KMS-11 (cell line): ENCODE results near the gene AMT.

Experiments used
- H2AFZ ChIP-seq: fragments of 200-600 bp; sonication (generic); 2 replicates; pipeline ENCODE4 v1.6.1; 2016; ENCODE audit warnings: antibody characterized with exemption, mixed run types, low read depth
- H3K27ac ChIP-seq: fragments of 200-600 bp; sonication (generic); 2 replicates; pipeline ENCODE4 v1.6.1; 2016; ENCODE audit warnings: mild to moderate bottlenecking, mixed run types
- H3K27me3 ChIP-seq: fragments of 200-600 bp; sonication (generic); 2 replicates; pipeline ENCODE4 v1.6.1; 2017; ENCODE audit warnings: mild to moderate bottlenecking, low read depth, mixed run types, moderate library complexity; ENCODE audit not compliant: insufficient read depth
- H3K36me3 ChIP-seq: fragments of 200-600 bp; sonication (generic); 2 replicates; pipeline ENCODE4 v1.6.1; 2017; ENCODE audit warnings: mild to moderate bottlenecking, mixed run types; ENCODE audit not compliant: insufficient read depth
- H3K4me1 ChIP-seq: fragments of 200-600 bp; sonication (generic); 2 replicates; pipeline ENCODE4 v1.6.1; 2016; ENCODE audit warnings: mild to moderate bottlenecking, low read depth, mixed run types; ENCODE audit not compliant: poor library complexity, severe bottlenecking
- H3K4me2 ChIP-seq: fragments of 200-600 bp; sonication (generic); 2 replicates; pipeline ENCODE4 v1.7.0; 2016; ENCODE audit warnings: mild to moderate bottlenecking, mixed run types
- H3K4me3 ChIP-seq: fragments of 200-600 bp; sonication (generic); IDR thresholded peaks from 2 replicates; pipeline ENCODE4 v1.6.1; 2017; ENCODE audit warnings: low read depth, low read length, mixed read lengths; ENCODE audit not compliant: insufficient read depth
- H3K79me2 ChIP-seq: fragments of 200-600 bp; sonication (generic); 2 replicates; pipeline ENCODE4 v1.6.1; 2016; ENCODE audit warnings: low read depth, mixed run types; ENCODE audit not compliant: insufficient read depth
- H3K9ac ChIP-seq: fragments of 200-600 bp; sonication (generic); 2 replicates; pipeline ENCODE4 v1.6.1; 2016; ENCODE audit warnings: mild to moderate bottlenecking, mixed run types
- H4K20me1 ChIP-seq: fragments of 200-600 bp; sonication (generic); 2 replicates; pipeline ENCODE4 v1.6.1; 2016; ENCODE audit warnings: mild to moderate bottlenecking, mixed run types; ENCODE audit not compliant: insufficient read depth
- CTCF ChIP-seq: fragments of 200-600 bp; sonication (generic); conservative IDR thresholded peaks from 2 replicates; pipeline ENCODE4 v1.6.1; 2017; ENCODE audit warnings: low read depth, mild to moderate bottlenecking, antibody characterized with exemption, low read length, moderate library complexity, mixed read lengths

Gene AMT

DNA sequence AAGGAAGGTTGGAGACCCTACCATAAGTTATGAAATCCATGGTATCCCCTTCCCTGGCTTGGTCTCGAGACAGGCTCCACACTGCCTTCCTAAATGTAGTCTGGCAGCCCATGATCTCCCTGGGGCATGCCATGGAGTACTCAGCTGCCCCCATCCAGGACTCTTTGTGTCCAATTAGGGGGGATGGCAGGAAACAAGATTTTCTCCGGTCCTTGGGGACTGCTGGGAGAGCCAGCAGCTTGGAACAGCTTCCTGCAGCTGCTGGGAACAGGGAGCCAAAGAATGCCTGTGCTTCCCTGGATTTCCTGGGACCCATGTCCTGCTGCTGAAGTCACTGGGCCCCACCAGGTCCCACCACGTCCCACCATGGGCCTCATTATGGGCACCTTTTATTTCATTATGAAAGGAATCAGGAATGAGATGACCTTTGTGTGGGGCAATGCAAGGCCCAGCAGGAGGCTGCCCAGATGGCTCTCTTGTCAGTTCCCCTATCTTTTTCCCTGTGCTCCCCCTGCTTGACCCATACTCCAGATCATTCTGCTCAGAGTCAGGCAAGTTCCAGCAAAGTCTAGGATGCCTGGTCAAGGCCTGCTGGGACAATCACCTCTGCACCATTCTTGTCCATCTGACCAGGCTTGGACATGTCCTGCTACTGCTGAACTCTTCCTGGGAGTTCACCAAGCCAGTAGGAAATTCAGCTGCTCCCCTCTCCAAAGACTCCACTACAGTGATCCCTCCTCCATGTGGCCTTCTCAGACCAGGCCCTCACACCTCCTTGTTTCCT lies 32.8 kb upstream of the AMT start:
- Histone ChIP-seq H4K20me1 (no peaks in the 10 kb centered on the region), H3K4me2 (no peak overlapping the region), H3K4me1 (no peaks in the 10 kb centered on the region), H3K9ac (no peak overlapping the region), H3K27ac (no peak overlapping the region), H3K79me2 (no peaks in the 10 kb centered on the region), H3K4me3 (no peak overlapping the region), H2AFZ (no peak overlapping the region), H3K36me3 (no peaks in the 10 kb centered on the region), H3K27me3 (no peaks in the 10 kb centered on the region)
- no peak for TF ChIP-seq CTCF

DNA sequence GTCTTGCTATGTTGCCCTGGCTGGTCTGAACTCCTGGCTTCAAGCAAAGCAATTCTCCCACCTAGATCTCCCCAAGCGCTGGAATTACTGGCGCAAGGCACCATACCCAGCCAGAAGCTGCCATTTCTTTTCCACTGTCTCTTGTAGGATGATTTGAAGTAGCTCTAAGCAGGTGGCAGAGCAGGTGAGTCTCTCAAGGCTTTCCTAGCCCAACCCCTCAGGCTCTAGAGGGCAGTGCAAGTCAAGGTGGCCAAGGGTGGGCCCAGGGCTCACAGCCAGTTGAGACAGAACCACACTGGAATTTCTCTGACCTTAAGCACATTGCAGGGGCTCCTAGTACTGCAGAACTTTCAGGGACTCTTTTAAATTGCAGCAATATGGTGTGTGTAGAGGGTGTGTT lies 32.2 kb upstream of the AMT start:
- Histone ChIP-seq H4K20me1 (no peaks in the 10 kb centered on the region), H3K4me1 (no peaks in the 10 kb centered on the region), H3K27ac (no peak overlapping the region), H3K9ac (no peak overlapping the region), H3K79me2 (no peaks in the 10 kb centered on the region), H3K36me3 (no peaks in the 10 kb centered on the region), H3K4me3 (no peak overlapping the region), H3K4me2 (no peak overlapping the region), H3K27me3 (no peaks in the 10 kb centered on the region), H2AFZ (no peak overlapping the region)
- no peak for TF ChIP-seq CTCF

- no peaks in the 10 kb centered on the region for H4K20me1 ChIP-seq
- H3K36me3 ChIP-seq = no peaks in the 10 kb centered on the region
- H3K4me2 ChIP-seq = no peak overlapping the region
- no peaks in the 10 kb centered on the region for H3K27me3 ChIP-seq
- H3K4me3 ChIP-seq = no peak overlapping the region
- H2AFZ ChIP-seq = no peak overlapping the region
- no peak overlapping the region for H3K27ac ChIP-seq
- H3K4me1 ChIP-seq = no peaks in the 10 kb centered on the region
- H3K9ac ChIP-seq = no peak overlapping the region
- H3K79me2 ChIP-seq = no peaks in the 10 kb centered on the region
- TF ChIP-seq CTCF = no peak
Measured at GRCh38 chr3:49453621-49454020, 31.3 kb upstream of the AMT start.

DNA sequence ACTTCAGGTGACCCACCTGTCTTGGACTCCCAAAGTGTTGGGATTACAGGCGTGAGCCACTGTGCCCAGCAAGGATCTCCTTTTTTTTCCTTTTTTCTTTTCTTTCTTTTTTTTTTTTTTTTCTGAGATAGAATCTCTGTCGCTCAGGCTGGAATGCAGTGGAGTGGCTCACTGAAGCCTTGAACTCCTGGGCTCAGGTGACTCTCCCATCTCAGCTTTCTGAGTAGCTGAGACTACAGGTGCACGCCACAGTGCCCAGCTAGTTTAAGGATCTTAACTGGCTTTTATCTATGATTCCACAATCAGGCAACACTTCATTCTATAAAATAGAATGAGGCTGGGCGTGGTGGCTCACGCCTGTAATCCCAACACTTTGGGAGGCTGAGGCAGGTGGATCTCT lies 23.1 kb upstream of the AMT start:
- Histone ChIP-seq H3K4me1 (peaks cover 23% of the 10 kb centered on the region), H4K20me1 (no peaks in the 10 kb centered on the region), H3K9ac (no peak overlapping the region), H3K27ac (no peak overlapping the region), H3K79me2 (no peaks in the 10 kb centered on the region), H3K27me3 (no peaks in the 10 kb centered on the region), H3K36me3 (no peaks in the 10 kb centered on the region), H3K4me2 (no peak overlapping the region), H3K4me3 (no peak overlapping the region), H2AFZ (no peak overlapping the region)
- no peak for TF ChIP-seq CTCF
